NCI-H1092 treated with DMSO at 0.1 percent for 48 hours (cell line): Measurements from ENCODE around the gene GRIA1.

Experiments
- DNase-seq: peaks from one replicate; lab custom pipeline; 2025; lab: John Stamatoyannopoulos, UW

The GRIA1 gene

DNA sequence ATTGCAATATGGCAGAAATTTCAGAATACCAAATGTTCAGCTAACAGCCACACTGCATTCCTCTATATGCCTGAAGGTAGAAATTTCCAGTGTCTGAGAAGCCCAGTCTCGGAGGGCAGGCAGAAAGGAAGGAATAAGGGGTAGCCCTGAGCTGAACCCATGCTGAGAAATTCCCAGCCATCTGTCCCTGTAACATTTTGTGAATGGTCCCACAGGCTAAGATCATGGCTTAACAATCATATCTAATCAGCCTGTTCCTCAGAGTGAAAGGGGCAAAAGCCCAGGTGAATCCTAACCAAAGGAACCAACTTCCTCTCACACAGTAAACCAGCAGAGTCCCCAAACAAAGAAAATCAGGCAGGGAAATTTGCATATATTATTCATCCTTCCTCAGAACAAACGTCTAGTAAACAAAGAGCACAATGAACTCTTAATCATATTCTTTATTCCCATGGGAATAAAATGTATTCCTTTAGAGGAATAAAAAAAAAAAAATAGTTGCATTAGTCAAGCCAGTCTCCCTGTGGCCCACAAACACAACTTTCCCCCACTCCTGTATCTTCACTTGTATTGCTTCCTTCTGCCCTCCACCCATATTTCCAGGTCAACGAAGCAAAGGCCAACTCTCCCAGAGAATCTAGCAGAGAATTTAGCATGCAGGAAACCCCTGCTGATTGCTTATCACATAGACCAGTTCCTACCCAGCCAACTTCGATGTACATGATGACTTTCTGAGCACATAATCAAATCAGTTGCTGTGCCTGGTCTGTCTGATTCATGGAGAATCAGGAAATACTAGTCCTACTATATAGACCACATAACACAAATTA is 290.6 kb downstream of the GRIA1 start:
- no peak for DNase-seq

DNA sequence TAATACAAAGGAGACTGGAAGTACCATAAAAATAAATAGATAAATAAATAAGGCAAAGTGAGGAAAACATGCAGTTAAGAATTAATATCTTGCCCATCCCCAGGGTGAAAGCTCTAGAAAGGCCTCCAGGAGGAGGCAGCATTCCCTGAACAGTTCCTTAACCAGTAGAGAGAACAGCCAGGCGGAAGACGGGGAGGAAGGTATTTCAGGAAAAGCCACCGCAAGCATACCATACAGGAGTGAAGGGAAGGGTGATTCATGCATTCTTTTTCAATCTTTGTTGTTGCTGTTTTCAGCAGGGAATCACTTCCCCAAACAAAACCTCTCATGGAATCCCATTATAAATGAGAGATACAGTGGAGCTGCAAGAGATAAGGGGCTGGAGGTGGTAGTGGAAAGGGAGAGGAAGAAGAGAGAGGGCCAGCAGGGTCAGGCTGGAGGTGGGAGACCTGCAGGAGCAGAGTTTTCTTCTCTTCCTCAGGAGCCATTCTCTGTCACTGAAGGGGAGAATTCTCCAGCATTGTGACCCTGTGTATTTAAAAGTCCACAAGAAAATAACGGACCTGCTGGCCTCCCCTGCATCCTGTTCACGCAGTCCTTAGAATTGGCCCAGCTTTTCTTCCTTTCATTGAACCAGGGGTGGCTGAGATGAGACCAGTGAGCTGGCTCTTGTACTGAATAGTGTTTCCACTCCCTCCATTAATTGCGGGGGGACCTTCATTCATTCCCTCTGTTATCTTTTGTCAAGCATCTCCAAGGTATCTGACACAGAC is 292.3 kb downstream of the GRIA1 start:
- no peak for DNase-seq

DNA sequence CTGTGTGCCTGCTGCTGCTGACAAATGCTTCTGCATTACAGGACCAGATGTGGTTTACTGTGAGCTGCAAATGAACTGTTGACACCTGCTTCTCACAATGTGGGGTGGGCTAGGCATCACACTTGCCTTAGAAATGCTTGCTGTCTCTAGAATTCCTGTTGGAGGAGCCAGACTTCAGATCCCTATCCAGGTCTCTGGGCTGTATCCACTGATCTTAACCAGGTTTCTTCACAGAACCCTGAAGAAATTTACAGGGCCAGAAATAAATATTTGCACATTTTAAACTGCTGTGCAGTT is 292.8 kb downstream of the GRIA1 start:
- no peak for DNase-seq

DNA sequence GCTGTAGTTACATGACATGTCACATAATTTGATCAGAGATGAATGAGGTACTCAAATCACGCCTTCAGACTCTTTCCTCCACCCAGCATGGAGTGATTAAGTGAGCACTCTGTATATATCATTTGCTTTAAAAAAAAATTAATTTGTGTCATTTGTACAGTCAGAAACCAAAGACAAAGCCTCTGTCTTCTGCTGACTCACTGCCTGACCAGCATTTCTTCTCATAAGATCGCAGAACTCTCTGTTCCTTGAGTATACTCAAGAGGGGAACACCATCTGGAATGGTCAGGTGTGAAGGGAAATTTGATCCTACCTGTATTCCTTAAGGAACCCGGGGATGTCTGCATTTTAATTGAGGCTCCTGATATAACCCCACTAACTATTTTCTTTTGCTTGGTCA is 293.8 kb downstream of the GRIA1 start:
- no peak for DNase-seq

DNA sequence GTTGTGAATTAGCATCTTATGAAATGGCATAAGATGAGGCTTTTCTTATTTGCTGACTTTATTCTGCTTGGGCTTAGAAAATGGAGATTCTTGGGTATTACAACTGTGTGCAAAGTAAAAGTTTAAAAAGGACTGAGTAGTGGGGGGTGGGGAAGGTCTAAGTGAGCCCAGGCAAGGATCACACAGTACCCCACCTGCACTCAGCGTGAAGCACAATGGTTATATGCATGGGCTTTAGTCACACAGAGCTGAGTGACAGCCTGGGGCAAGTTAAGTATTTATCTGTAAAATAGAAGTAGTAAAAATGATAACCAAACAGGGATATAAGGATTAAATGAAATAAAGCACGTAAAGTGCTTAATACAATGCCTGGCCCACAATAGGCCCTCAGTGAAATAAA is 300.9 kb downstream of the GRIA1 start:
- no peak for DNase-seq

DNA sequence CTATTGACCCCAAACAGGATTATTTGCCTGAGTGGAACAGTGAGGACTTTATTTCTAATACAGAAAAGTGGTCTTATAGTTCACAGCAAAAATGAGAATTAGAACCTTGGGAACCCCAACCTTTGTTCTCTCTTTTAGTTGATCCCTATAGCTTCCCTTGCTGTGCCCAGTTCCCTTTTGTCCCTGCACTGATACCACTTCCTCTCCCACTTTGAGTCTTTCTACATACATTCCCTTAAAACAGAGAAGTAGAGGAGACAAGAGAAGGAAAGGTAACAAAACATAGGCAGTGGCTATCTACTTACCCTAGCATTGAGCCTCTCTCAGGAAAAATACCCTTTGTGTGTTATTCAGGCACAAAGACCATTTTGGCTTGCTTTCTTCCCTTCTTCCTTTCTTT is 301.8 kb downstream of the GRIA1 start:
- DNase-seq: no peak

DNA sequence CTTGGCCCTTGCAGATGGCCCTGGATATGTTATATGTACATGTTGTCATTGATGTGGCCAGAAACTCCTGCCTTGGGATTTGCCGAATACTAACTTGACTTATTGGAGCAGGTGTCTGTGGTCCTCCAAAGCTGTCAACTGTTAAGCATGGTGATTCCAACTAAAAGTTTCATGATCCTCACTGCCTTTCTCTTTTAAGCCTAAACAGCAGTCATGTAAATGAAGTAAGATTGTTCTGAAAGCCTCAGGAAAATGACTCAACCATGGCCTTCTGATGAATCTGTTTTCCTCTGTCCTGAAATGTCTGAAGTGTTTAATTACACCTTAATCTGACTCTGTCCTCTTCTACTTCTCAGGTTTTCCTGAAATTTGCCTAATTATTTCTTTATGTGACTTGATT is 303.2 kb downstream of the GRIA1 start:
- DNase-seq: no peak

DNA sequence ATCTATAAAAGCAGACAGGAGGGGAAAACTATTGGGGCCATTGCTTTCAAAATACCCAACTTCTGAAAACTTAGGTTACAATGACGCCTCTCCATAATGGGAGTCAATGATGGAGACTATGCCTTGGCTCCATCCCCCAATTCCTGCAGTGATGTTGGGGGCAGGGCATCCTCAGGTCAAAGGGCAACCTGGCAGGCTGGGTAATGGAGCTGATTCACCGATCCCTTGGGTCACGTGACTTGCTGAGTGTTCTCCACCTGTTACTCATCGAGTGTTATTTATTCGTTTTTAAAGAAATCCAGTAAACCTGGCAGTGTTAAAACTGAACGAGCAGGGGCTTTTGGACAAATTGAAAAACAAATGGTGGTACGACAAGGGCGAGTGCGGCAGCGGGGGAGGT is 303.9 kb downstream of the GRIA1 start:
- DNase-seq: no peak

DNA sequence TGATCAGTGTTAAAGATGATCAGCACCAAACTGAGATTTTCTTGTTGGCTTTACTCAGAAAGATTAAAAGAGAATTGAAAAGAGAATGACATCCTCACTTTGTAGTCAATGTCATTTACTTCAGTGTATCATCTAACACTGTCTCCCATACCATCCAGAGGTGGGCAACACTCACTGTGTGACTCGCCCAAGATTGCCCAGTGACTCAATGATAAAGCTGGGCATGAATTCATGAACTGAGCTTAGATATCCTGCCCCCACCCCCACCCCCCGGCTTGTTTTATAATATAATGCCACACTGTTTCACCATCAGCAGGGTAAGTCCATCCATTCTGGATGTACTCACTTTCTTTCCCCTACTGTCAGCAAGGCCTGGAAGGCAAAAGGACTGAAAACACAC is 306.1 kb downstream of the GRIA1 start:
- DNase-seq: no peak

DNA sequence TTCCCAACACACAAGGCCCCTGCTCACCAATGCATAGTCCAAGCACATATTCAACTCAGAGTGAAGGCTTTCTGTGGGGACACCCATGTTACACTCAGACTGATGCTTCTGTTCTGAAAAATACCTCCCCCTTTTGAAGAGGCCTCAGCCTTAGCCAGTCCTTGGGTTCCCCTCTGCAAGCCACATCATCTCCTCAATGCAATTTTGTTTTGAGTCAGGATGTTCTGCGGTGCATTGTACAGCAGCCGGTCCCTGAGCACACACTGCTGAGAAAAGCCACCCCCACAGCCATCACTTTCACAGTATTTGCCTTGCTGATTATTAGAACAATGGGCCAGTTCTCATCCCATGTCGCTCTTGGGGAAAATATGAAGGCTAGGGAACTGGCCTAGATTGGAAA is 307.0 kb downstream of the GRIA1 start:
- DNase-seq: no peak

DNA sequence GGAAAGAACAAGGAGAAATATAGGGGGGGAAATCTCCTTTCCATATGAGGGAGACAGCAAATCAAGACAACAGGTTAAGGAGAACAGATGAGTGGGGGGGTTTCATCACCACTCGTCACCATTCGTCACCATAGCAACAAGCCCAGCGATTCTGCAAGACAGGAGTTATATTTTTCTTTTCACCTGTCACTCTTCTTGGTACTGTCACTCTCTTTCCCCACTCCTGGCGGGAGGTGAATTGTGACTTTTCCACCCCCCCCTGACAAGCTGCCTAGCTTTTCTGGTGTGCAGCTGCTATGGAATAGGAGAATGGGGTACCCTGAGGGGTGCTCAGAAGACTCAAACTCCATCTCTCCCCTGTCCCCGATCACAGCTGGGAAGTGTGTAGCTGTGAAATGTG is 308.4 kb downstream of the GRIA1 start:
- no peak for DNase-seq

DNA sequence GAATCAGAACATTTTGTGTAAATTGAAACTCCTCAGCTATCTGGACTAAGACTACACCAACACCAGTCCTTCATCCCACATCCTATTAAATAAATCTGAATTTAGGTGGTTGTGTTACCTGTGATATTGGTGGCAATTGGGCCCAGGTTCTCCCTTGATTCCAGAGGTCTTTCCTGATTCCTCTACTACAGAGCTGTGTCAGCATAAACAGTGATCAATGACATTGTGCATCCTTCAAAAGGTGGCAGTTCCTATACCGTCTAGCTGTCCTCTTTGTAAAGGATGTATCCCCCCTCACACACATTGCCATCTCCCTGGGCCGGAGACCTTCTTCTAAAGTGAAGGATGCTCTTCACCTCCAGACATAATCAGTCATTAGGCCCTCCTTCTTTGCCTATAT is 309.0 kb downstream of the GRIA1 start:
- no peak for DNase-seq

DNA sequence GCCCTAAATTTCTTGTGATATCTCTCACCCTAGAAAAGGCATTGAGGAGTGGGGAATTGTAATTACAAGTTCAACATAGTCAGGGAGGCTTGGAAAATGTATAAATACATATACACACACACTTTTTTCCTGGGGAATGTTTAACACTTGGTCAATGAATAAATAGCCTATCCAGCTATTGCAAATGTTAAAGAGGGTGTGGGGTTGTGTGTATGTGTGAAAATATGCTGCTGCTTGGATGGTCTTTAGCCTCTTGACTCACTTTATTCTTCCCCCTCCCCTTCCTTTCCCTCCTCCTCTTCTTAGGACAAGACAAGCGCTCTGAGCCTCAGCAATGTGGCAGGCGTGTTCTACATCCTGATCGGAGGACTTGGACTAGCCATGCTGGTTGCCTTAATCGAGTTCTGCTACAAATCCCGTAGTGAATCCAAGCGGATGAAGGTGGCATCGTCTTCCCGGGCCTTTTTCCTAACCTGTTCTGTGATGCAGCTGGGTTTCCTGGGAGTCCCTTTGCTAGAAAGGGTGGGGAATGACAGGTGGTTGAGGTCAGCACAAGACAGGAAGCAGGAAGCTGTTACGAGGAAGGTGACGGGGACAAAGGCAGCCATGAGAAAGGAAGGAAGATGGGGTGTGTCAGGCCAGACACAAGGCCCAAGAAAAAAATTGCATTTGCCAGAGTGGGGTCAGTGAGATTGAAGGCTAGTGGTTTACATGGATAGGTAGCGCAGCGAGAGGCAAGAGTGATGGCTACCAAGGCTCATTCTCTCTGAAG is 311.8 kb downstream of the GRIA1 start:
- no peak for DNase-seq

DNA sequence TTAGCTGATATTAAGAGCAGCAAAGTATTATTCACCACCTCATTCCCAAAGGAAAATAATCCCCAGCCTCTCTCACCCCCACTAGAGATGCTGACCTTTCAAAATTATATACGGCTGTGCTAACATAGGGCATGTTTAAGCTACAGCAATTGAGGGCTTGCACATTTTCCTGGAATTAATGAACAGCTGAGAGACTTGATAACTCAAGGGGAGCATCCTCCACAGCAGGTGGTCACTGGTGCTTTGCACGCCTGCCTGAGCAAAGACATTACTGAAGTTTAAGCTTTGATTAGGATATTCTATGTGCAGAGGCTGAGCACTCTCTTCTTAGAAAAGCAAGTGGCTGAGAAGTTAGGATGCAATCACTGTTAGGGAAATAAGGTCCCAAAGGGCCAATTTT is 317.3 kb downstream of the GRIA1 start:
- no peak for DNase-seq

DNA sequence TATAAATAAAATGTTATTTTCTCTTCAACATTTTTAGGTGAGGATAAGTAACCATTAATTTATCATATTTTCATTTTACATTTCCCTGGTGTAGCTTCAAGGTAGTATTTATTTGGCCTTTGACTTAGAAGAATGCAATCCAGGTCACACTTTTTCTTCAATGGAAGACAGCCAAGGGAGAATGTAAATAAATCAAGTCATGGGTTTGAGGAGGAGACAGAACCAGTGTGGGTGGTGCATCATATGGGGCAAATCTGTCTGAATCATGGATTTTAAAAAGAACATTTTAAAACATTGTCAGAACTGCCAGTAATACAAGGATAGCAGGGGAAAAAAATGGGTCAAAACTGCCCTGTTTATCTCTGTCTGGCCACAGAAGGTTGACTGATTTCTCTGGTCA is 318.7 kb downstream of the GRIA1 start:
- no peak for DNase-seq

DNA sequence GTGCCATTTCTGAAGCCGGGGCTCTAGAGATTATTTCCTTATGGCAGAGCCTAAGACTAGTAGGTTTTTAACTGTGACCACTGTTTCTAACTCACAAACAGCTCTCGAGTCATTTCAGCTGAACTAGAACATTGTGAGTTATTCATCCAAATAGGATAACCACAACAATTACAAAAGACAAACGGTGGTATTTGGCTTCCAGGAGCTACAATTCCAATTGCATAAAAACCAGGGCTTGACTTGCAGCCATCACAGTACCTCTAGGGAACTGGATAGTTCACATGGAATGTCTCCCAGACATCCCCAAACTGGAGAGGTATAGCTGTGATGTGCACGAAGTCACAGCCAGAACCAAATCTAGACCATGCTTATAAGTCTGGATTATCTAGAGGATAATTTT is 323.4 kb downstream of the GRIA1 start:
- no peak for DNase-seq

DNA sequence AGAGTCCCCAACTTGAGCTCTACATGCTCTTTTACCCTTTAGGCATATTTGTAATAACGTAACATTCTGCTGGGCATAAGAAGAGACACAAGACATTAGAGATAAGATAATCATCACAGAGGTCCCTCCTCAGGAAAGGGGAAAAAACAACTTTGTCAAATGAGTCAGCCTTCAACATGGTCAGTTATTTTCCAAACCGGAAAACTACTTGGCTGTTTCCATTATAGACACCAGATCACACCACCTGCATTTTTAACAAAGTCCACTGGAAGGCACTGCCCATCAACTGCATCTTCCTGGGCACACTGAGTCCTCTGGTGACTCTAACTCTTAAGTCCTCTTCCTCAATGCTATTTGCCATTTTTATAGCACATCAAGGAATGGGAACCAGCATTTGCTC is 326.4 kb downstream of the GRIA1 start:
- DNase-seq: no peak

DNA sequence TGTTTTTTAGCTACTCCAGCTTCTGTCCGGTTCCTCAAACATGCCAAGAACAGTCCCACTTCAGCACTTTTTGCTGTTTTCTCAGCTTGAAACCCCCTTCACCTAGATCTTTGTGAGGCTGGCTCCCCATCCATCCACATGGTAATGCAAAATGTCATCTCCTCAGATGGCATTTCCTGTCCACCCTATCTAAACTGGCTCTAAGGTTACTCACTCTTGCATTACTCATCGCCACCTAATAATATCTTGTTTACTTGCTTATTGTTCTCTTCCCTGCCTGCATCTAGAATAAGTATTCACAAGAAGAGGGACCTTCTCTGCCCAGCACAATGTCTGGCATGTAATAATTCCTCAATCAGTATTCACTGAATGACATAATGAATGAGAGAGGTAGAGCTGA is 328.2 kb downstream of the GRIA1 start:
- no peak for DNase-seq

DNA sequence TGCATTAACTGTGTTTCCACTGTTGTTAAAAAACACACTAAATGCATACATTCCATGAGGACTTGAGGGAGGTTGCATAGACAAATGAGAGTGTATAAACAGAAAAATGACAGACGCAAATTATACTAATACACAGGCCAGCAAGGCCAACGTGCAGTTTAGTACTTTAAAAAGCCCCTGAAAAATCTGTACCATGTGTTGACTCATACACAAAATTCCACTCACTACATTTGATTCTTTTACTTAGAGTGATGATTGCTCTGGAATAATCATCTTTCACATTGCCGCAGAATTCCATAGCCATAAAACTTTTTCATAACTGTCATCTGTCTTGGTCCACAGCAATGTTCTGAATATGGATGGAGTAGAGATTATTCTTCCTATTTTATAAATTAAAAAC is 332.6 kb downstream of the GRIA1 start:
- no peak for DNase-seq

DNA sequence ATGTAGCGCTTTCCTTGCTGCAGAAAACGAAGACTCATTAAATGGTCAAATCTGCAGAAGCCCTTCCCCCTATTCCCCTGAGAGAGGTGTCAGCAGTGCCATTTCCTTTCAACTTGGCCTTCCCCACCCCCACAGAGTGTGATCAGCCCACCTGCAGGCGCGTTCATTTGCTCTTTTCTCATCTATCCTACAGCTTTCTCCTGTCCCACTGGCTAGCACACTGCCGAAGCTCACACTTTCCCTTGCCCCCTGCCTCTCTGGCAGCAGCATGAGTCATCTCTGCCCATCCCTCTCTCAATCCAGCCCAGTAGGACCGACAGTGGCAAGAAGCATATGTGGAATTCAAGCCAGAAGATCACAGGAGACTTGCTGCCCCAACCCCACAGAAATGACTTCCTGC is 334.4 kb downstream of the GRIA1 start:
- no peak for DNase-seq

DNA sequence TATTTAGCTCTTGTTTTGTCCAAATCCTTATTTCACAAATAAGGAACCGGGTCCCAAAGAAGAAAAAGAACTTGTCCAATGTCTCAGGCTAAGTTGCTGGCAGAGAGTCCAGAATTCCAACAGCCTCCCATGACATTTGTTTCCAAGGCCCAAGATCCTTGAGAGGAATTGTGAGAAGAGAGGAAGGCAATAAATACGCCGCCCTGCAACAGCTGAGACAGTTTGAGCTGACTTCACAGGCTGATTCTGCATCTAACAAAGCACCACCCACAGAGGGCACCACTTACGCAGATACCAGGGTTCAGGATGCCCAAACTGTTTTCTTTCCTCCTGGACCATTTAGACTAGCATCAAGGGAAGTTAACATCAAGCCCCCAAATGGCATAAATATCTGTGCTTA is 336.9 kb downstream of the GRIA1 start:
- no peak for DNase-seq

DNA sequence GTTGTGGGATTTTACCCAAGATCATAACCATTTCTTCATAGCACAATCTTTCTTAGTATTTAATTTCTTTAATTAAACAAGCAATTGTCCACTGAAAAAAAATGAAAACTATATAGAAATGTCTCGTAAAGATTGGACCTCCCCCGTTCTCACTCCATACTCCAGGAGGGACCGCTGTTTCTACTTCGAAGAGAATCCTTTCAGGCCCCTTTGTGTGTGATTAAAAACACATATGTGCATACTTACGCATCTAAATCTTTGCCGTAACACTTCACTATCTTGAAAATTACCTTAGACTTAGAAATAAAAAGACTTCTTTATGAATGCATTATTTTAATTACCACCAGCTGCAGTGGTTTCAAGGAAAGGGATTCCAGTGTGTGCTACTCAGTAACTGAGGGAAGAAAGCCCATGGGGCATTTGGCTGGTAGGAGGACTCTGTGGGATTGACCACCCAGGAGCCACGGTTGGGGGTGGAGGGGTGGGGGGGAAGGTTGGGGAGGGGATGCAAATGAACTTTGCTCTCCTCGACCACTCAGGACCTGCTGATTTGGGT is 339.1 kb downstream of the GRIA1 start:
- no peak for DNase-seq

DNA sequence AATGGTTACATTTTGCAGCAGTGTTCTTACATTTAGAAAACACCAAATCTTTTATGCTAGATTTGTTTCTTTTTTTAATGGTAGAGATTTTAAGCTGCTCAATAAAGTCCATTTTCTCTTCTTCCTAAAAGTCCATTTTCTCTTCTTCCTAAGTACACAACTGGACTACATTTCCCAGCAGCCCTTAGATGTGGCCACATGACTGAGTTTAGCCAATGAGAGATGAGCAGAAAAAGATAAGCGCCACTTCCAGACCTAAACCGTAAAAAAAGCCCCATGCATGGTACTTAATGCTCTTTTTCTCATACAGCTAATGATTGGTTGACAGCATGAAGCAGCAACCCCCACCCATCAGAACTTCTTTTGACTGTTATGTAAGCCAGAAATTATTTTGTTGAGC is 341.5 kb downstream of the GRIA1 start:
- no peak for DNase-seq
